Vagina (tissue), 2 donors: Measurements from ENCODE around the gene TRMT112. TPM values are rescaled to one million over a fixed set of nuclear protein-coding genes. Genes with fewer than 3 reads are reported as not detected.

Experiments used
- DNase-seq, 2 donors: peaks; one replicate each; pipeline ENCODE4 v3.0.0-alpha.2; 2017; ENCODE audit errors: extremely low spot score in 2 of 2
- H3K27ac ChIP-seq: fragments of 200-600 bp; sonication (generic); one replicate; pipeline ENCODE4 v1.5.1; 2019
- H3K27me3 ChIP-seq: fragments of 200-600 bp; sonication (generic); one replicate; pipeline ENCODE4 v1.5.1; 2019
- H3K36me3 ChIP-seq, 2 donors: fragments of 200-600 bp; sonication (generic); one replicate each; pipeline ENCODE4 v1.5.1; 2017 to 2019
- H3K4me1 ChIP-seq: fragments of 200-600 bp; sonication (generic); one replicate; pipeline ENCODE4 v1.5.1; 2019
- H3K4me3 ChIP-seq, 2 donors: fragments of 200-600 bp; sonication (generic); 1 replicate in 1 of 2; 2 replicates in 1 of 2; pipeline ENCODE4 v1.5.1; 2016 to 2019
- H3K9me3 ChIP-seq: fragments of 200-600 bp; sonication (generic); one replicate; pipeline ENCODE4 v1.5.1; 2019
- POLR2A ChIP-seq, 2 donors: fragments of 450-650 bp; IDR thresholded peaks; one replicate each; pipeline ENCODE4 v1.6.1; 2017; ENCODE audit warnings: antibody characterized with exemption in 2 of 2, mild to moderate bottlenecking in 2 of 2, moderate library complexity in 2 of 2
- POLR2AphosphoS5 ChIP-seq, 2 donors: sonication (generic); formaldehyde crosslinking; IDR thresholded peaks; one replicate each; pipeline ENCODE4 v1.9.0; 2017; ENCODE audit warnings: antibody characterized with exemption in 2 of 2, mild to moderate bottlenecking in 2 of 2, low read depth in 1 of 2; ENCODE audit not compliant: insufficient read depth in 1 of 2
- intact Hi-C: fragments of 100-400 bp; cut with DNase I; formaldehyde crosslinking; loops from one replicate; pipeline ENCODE4 v1.15.1; 2023
- total RNA-seq: library from RNA; depleted of rRNA; stranded (reverse); fragments of >200 nt; gene quantifications from one replicate; pipeline ENCODE4 v1.2.3, GENCODE V29; 2016
- TF ChIP-seq, protein P1 (sequence below), 3 experiments: fragments of 450-650 bp in 2 of 3; fragments of 200-600 bp in 1 of 3; sonication (generic) in 1 of 3; IDR thresholded peaks; one replicate each; pipeline ENCODE4 v1.5.1; 2017 to 2019; ENCODE audit warnings: antibody characterized with exemption in 3 of 3, mild to moderate bottlenecking in 2 of 3, moderate library complexity in 2 of 3

Gene TRMT112
- total RNA-seq, 1 donor from 2014 or later: 195 TPM

DNA sequence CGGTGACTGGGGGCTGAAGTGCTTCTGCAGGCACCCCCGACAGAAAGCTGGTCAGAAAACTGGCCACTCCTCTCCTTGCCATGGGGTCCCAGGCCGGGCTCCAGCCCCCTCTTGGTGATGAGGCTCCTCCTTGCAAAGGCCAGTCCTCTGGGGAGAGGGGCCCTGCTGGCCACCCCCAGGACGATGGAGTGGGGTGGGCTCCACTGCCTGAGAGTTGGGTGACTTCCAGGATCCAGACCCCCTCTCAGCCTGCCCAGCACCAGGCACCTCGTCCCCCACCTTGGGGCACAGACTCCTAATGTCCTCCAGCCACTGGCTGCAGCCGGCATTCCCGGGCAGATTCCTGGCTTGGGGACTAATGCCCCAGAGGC is 41.2 kb upstream of the TRMT112 start:
- peaks cover 0 to 27% of the 10 kb centered on the region in 2 donors for H3K36me3 ChIP-seq
- peak overlapping the region; percentile 70 to 94 for H3K4me3 ChIP-seq
- H3K27ac ChIP-seq: peak overlapping the region; percentile 91
- peaks cover 42% of the 10 kb centered on the region for H3K4me1 ChIP-seq
- no peaks in the 10 kb centered on the region for H3K9me3 ChIP-seq
- intact Hi-C loops: no loop called here
- no peak for DNase-seq
- H3K27me3 ChIP-seq: no peaks in the 10 kb centered on the region
- no peak for TF ChIP-seq POLR2AphosphoS5 (IDR thresholded peaks at IDR 0.05; ENCODE audit: insufficient read depth in 1 of 2, low read depth in 1 of 2)
- TF ChIP-seq POLR2A (IDR thresholded peaks at IDR 0.05): no peak
- TF ChIP-seq, protein P1, sequence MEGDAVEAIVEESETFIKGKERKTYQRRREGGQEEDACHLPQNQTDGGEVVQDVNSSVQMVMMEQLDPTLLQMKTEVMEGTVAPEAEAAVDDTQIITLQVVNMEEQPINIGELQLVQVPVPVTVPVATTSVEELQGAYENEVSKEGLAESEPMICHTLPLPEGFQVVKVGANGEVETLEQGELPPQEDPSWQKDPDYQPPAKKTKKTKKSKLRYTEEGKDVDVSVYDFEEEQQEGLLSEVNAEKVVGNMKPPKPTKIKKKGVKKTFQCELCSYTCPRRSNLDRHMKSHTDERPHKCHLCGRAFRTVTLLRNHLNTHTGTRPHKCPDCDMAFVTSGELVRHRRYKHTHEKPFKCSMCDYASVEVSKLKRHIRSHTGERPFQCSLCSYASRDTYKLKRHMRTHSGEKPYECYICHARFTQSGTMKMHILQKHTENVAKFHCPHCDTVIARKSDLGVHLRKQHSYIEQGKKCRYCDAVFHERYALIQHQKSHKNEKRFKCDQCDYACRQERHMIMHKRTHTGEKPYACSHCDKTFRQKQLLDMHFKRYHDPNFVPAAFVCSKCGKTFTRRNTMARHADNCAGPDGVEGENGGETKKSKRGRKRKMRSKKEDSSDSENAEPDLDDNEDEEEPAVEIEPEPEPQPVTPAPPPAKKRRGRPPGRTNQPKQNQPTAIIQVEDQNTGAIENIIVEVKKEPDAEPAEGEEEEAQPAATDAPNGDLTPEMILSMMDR (IDR thresholded peaks at IDR 0.05): no peak

DNA sequence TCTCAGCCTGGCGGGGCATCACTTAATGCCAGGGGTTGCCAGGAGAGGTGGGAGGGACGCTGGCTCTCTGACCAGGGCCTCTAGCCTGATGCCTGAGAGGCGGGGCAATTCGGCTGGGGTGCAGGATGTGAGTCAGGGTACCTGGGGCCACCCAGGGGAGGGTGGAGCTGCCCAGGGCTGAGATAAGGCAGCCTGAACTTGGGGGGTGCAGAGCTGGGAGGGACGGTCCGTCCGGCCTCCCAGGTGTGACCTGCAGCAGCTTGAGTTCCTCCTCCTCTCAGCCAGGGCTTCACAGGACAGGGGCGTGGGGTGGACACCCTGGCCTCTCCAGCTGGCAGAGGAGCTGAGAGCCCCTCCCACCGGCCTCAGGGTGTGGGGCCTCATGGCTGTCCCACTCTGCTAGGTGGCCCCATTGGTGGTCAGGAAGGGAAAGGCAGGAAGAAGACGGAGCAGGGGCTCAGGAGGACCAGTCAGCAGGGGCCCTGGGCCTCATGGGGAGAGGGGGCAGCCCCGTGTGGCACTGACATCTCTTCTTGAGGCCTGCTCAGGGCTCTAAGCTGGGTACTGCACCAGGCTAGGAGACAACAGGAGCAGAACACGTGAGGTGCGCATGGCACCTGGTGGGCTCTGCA is 40.7 kb upstream of the TRMT112 start:
- Histone ChIP-seq H3K36me3 (peaks cover 0 to 22% of the 10 kb centered on the region in 2 donors), H3K9me3 (no peaks in the 10 kb centered on the region), H3K27ac (peak overlapping the region; percentile 91), H3K4me3 (peak overlapping the region; percentile 70 to 94), H3K27me3 (no peaks in the 10 kb centered on the region), H3K4me1 (peaks cover 42% of the 10 kb centered on the region)
- TF ChIP-seq, protein P1 (IDR thresholded peaks at IDR 0.05): no peak
- TF ChIP-seq POLR2A (IDR thresholded peaks at IDR 0.05) (no peak), POLR2AphosphoS5 (IDR thresholded peaks at IDR 0.05; ENCODE audit: insufficient read depth in 1 of 2, low read depth in 1 of 2) (no peak)
- DNase-seq: no peak
- intact Hi-C loops: no loop called here

DNA sequence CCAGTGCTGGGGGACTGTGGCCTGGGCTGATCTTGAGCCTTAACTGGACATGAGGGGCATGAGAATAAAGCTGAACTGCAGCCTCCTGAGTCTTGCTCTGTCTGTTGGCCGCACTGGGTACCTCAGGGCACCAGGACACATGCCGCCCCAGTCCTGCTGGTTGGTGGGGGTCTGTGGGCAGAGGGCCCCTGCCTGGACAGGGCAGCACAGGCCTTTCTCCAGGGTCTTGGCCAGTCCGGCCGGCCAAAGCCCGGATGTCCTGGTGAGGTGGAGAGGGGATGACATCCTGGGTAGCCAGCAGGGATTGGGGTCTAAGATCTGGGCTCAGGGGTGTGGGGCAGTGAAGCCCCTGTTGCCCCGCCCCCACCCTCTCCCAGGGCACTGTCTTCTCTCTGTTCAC is 40.1 kb upstream of the TRMT112 start:
- Histone ChIP-seq H3K27me3 (no peaks in the 10 kb centered on the region), H3K9me3 (no peaks in the 10 kb centered on the region), H3K4me3 (no peak overlapping the region), H3K27ac (peak overlapping the region; percentile 91), H3K4me1 (peaks cover 42% of the 10 kb centered on the region), H3K36me3 (peaks cover 0 to 16% of the 10 kb centered on the region in 2 donors)
- TF ChIP-seq POLR2AphosphoS5 (IDR thresholded peaks at IDR 0.05; ENCODE audit: insufficient read depth in 1 of 2, low read depth in 1 of 2) (no peak), POLR2A (IDR thresholded peaks at IDR 0.05) (no peak)
- TF ChIP-seq, protein P1 (IDR thresholded peaks at IDR 0.05): no peak
- intact Hi-C loops: no loop called here
- no peak for DNase-seq

DNA sequence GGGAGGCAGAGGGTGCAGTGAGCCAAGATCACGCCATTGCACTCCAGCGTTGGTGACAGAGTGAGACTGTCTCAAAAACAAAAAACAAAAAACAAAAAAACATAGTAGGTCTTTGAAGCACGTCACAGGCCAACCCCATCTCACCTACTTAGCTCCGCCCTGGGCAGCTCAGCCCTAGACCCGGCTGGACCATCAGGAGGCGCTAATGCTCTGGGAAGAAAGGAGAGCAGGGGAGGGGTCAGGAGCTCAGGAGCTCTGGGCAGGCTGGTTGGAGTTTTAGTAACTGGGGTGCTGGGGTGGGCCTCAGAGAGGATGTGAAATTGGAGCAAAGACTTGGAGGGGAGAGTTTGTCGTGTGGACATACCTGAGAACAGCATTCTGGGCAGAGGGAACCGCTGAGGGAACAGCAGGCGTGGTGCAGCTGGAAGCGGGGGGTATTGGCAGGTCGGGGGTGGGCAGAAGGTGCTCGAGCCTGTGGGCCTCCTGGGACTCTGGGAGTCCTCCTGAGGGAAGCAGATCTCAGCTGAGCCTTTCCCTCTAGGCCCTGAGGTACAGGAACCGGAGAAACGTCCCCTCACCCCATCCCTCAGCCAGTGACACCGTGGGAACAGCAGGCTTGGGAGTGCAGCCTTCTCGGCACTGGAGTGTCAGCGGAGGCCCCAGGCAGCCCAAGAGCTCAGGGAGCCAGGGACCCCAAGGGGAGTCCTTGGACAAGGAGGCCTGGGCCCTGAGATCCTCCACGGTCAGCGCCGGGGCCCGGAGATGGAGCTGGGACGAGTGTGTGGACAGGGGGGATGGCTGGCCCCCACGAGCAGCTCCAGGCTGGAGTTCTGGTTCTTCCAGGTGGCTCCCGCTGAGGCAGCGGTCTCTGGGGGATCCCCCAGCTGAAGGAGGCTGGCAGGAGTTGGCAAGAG is 39.4 kb upstream of the TRMT112 start:
- intact Hi-C loops: no loop called here
- no peak for DNase-seq
- peaks cover 42% of the 10 kb centered on the region for H3K4me1 ChIP-seq
- no peaks in the 10 kb centered on the region for H3K27me3 ChIP-seq
- H3K4me3 ChIP-seq: no peak overlapping the region
- peaks cover 0 to 9% of the 10 kb centered on the region in 2 donors for H3K36me3 ChIP-seq
- H3K9me3 ChIP-seq: no peaks in the 10 kb centered on the region
- H3K27ac ChIP-seq: peak overlapping the region; percentile 91
- TF ChIP-seq, protein P1 (IDR thresholded peaks at IDR 0.05): no peak
- TF ChIP-seq POLR2AphosphoS5 (IDR thresholded peaks at IDR 0.05; ENCODE audit: insufficient read depth in 1 of 2, low read depth in 1 of 2): no peak
- no peak for TF ChIP-seq POLR2A (IDR thresholded peaks at IDR 0.05)
